HG03064 (cell line): ENCODE measurements around the gene SIGMAR1.

ENCODE experiments used
- ATAC-seq: cut with Tn5 transposase; IDR thresholded peaks from one replicate; pipeline ENCODE4 v1.9.1; 2021; ENCODE audit warnings: low read depth; ENCODE audit not compliant: unreplicated experiment

The SIGMAR1 gene

GRCh38 chr9:34607331-34607730 lies 30.3 kb downstream of the SIGMAR1 start:
- ATAC-seq = no peak

- no peak for ATAC-seq
These were observed 30.7 kb downstream of the SIGMAR1 start for GRCh38 chr9:34606905-34607304.

GRCh38 chr9:34606190-34606589 lies 31.4 kb downstream of the SIGMAR1 start:
- no peak for ATAC-seq

GRCh38 chr9:34603610-34604231 lies 33.9 kb downstream of the SIGMAR1 start:
- ATAC-seq = no peak

- no peak for ATAC-seq
These were observed 35.5 kb downstream of the SIGMAR1 start for GRCh38 chr9:34601937-34602573.

GRCh38 chr9:34600908-34601307 lies 36.7 kb downstream of the SIGMAR1 start:
- no peak for ATAC-seq

- ATAC-seq = no peak
These were observed 38.0 kb downstream of the SIGMAR1 start for GRCh38 chr9:34599546-34599945.

GRCh38 chr9:34594177-34594576 lies 43.4 kb downstream of the SIGMAR1 start:
- ATAC-seq = no peak

- ATAC-seq = no peak
These were observed 44.5 kb downstream of the SIGMAR1 start for GRCh38 chr9:34592895-34593601.

GRCh38 chr9:34591917-34592866 lies 45.4 kb downstream of the SIGMAR1 start:
- ATAC-seq = no peak

- no peak for ATAC-seq
These were observed 46.2 kb downstream of the SIGMAR1 start for GRCh38 chr9:34591248-34591916.

GRCh38 chr9:34590381-34591247 lies 47.0 kb downstream of the SIGMAR1 start:
- ATAC-seq = no peak

GRCh38 chr9:34589636-34590380 lies 47.8 kb downstream of the SIGMAR1 start, which contains the start of gene CNTFR:
TSS of gene CNTFR (minus strand) at chr9:34589724. CDS start at chr9:34568981, 20,743 bp downstream.
- no peak for ATAC-seq

- ATAC-seq = no peak
These were observed 48.6 kb downstream of the SIGMAR1 start for GRCh38 chr9:34588671-34589635.

GRCh38 chr9:34587271-34587670 lies 50.3 kb downstream of the SIGMAR1 start:
- ATAC-seq = no peak

GRCh38 chr9:34585946-34586669 lies 51.5 kb downstream of the SIGMAR1 start:
- ATAC-seq = no peak

GRCh38 chr9:34584970-34585369 lies 52.6 kb downstream of the SIGMAR1 start:
- no peak for ATAC-seq
